HG03575 (cell line): Measurements from ENCODE around the gene TRAPPC12.
"Not testable (repeated sequence)": the region's sequence is repeated elsewhere in the genome, so short reads cannot be mapped to it uniquely, and the experiment has no call there.

Experiments used
- ATAC-seq: cut with Tn5 transposase; IDR thresholded peaks from one replicate; pipeline ENCODE4 v1.9.1; 2021; ENCODE audit not compliant: unreplicated experiment, insufficient number of reproducible peaks, low FRiP score; ENCODE audit errors: extremely low read depth

Gene TRAPPC12

GRCh38 chr2:3447186-3447585, 67.7 kb downstream of the TRAPPC12 start:
- ATAC-seq = not testable (repeated sequence)

GRCh38 chr2:3447789-3448317, 68.4 kb downstream of the TRAPPC12 start:
- ATAC-seq = no peak

- ATAC-seq = not testable (repeated sequence)
Measured at GRCh38 chr2:3448441-3448911, 69.0 kb downstream of the TRAPPC12 start.

GRCh38 chr2:3449086-3449485, 69.6 kb downstream of the TRAPPC12 start:
- no peak for ATAC-seq

GRCh38 chr2:3449936-3450335, 70.4 kb downstream of the TRAPPC12 start:
- ATAC-seq = no peak

- ATAC-seq = no peak
Measured at GRCh38 chr2:3450385-3451010, 71.0 kb downstream of the TRAPPC12 start.

GRCh38 chr2:3451169-3451568, 71.7 kb downstream of the TRAPPC12 start:
- ATAC-seq = no peak

- no peak for ATAC-seq
Measured at GRCh38 chr2:3451926-3452671, 72.6 kb downstream of the TRAPPC12 start.

- no peak for ATAC-seq
Measured at GRCh38 chr2:3453190-3453999, 73.9 kb downstream of the TRAPPC12 start.

- not testable (repeated sequence) for ATAC-seq
Measured at GRCh38 chr2:3454005-3454404, 74.5 kb downstream of the TRAPPC12 start.

- ATAC-seq = no peak
Measured at GRCh38 chr2:3454802-3455201, 75.3 kb downstream of the TRAPPC12 start.

GRCh38 chr2:3456125-3456524, 76.6 kb downstream of the TRAPPC12 start:
- no peak for ATAC-seq

GRCh38 chr2:3457524-3458395, 78.3 kb downstream of the TRAPPC12 start:
- ATAC-seq = no peak

GRCh38 chr2:3458396-3459184, 79.1 kb downstream of the TRAPPC12 start:
- ATAC-seq = no peak

- ATAC-seq = no peak
Measured at GRCh38 chr2:3459185-3460015, 79.9 kb downstream of the TRAPPC12 start.

GRCh38 chr2:3460156-3460555, 80.7 kb downstream of the TRAPPC12 start:
- ATAC-seq = no peak
